DMS79 treated with DMSO at 0.1 percent for 48 hours (cell line): ENCODE results near the gene RSL1D1.
A peak's percentile ranks its signal among the peaks of the same experiment; 100 is the strongest.

ENCODE experiments used
- DNase-seq: peaks from one replicate; lab custom pipeline; 2025; lab: John Stamatoyannopoulos, UW

Gene RSL1D1

DNA sequence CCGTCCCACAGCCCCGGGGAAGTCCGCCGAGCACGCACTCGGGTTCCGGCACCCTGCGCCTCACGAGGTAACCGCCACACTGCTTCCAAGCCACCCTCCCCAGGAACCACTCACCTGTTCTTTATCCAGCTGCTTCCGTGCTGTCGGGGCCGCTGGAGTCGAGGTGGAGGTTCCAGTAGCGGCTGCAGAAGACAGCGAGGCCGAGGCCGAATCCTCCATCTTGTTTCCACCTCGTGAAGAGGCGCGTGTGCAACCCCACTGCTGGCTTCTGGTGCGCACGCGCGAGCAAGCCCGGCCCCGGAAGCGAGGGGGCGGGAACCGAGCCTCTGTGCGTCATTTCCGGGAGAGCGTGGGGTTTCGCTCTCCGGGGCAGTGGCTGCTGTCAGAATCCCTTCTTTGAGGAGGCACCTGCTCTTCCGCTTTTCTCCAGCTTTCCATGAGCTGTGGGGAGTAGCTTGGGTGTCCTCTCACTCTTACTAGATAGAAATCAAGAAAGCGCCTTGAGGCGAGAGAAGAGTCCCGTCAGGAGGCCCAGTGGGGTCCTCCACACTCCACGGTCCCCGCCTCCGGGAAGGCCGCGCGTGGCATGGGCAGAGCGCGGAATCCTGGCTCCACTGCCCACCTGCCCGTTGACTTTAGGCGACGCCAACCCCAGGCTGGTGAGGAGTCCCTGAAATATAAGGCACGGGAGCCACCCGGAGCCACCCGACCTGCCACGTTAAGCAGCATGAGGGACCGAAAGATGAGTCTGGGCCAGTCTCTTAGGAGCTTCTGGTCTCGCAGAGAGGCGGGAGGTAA is at the start of gene RSL1D1:
Gene RSL1D1, minus strand, starts transcription at position 249 of the 798 bp plus-strand sequence. Its CDS starts 30 bp downstream, at position 219.
- peak; percentile 69 for DNase-seq

DNA sequence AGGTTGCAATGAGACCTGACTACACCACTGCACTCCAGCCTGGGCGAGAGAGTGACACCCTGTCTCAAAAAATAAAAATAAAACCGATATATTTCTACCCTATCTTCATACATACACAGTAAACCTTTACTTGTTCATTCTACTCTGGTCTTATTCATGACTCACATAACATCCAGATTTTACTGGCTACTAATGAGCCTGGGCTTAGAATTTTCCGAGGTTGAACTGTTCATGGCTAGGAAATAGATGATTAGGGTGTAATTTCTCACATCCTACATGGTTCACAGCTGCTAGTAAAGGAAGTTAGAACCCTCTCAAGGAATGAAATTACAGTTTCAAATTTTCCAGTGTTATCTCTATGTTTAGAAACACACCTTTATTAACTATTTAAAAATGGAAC is 49.7 kb upstream of the RSL1D1 start:
- DNase-seq: no peak

DNA sequence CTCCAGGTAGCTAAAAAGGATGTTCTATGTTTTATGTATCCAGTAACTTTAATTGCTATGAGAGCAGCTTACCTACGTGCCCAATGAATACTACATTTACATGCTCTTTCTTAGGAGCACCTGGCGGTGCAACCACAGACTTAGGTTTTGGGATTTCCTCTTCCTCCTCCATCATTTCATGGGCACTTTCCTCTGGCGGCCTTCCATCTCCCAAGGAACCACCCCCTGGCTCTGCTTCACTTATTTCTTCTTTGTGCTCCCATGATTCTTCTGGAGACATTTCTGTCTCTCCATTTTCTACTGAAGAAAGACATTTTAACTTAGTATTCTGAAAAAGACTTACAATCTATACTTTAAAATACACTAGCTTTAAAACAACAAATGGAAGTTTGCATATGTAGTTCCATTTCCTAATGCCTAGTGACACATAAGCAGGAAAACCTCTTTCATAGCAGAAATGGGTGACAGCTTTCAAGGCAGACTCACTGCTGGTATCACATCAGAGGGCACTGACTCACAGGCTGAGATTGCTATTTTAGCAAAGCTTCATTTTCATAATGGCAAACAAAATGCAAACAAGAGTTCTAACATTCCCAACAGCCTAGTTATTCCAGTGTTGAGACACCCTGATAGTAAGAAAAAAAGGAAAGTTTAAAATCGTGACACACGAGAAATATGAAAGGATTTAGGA is 45.3 kb upstream of the RSL1D1 start:
- DNase-seq: peak; percentile 52

DNA sequence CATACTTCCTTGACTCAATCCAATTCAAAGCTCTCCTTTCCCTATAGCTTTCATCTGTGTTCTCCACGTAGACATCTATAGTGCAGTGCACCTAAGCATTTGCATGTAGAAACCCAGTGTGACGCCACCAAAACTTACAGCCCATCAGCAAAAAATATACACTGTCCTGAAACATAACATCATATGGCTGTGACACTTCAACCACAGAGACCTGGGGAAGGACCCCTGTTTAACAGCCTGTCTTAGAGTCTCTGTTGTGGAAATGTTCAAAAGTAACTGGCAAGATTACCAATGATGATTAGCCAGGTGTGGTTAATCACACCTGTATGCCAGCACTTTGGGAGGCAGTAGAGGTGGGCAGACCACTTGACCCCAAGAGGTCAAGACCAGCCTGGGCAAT is 42.2 kb upstream of the RSL1D1 start:
- DNase-seq: no peak

DNA sequence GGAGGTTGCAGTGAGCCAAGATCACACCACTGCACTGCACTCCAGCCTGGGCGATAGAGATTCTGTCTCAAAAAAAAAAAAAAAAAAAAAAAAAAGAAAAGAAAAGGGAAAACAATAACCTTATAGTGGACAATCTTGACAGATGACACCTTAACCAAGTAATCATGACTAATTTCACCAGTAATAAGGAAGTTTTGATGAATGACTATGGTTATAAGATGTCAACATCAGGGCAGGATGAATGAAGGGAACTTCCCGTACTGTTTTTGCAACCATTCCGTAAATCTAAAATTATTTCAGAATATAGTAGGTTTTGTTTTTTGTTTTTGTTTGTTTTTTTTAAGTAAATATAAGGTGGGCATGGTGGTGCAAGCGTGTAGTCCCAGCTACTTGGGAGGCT is 41.4 kb upstream of the RSL1D1 start:
- DNase-seq: no peak

DNA sequence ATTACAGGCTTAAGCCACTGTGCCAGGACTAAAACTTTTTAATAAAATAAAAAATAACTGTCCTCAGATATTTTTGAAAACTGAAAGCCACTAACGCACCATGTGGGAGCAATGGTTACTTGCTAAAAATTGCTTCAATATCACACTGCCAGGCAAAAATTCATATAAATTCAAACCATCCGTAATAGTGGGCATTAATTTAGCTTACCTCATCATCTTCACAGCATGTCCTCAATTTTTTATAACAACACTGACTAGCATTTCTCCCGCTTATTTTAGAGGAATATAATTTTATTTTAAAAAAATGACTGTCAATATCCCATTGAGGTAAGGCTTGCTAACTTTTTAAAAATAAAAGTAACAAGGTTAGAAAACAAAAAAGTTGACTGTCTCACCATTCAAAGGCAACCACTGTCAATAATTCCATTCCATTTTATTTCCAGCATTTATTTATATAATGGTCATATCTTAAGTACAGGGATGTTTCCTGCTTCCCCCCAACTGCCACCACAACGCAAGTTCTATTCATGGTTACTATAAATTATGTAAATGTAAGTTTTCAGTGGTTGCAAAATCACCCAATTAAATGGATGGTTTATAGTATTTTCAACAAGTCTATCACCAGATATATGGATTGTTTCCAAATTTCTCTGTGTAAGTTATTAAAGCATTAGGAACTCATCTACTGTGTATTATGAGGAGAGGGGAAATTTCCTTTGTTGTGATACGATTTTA is 39.1 kb upstream of the RSL1D1 start:
- no peak for DNase-seq

DNA sequence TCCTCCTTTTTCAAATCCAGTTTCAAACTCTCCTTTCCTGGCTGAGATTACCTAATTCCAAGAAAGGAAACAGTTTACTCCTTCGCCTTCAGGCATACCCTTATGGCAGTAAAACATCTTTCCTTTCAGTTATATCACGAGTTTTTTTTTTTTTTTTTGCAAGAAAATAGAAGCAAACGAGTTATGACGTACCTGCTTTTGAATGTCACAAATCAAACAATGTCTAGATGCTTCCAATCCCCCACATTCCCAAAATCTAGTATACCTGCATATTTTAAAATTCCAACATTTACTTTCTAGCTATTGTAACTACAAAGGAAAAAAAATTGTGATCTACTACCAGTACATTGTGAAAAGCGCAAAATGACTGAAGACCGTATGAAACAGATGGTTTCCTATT is 35.5 kb upstream of the RSL1D1 start:
- DNase-seq: no peak

DNA sequence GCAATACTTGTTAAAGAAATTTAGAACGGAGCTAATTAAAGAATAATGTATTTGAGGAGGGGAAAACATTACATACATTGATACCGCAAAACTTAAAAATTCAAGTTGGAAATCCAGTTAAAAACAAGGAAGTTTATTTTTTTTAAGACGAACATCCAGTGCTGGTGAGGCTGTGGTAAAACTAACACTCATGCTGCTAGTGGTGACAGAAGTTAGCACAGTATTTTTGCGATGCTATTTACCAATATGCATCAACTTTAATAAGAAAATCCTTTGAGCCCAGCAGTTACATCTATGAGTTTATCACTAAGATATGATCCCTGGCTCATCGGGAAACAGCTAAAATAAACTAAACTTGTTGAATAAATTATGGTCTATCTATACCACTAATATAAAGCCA is 32.7 kb upstream of the RSL1D1 start:
- DNase-seq: no peak

DNA sequence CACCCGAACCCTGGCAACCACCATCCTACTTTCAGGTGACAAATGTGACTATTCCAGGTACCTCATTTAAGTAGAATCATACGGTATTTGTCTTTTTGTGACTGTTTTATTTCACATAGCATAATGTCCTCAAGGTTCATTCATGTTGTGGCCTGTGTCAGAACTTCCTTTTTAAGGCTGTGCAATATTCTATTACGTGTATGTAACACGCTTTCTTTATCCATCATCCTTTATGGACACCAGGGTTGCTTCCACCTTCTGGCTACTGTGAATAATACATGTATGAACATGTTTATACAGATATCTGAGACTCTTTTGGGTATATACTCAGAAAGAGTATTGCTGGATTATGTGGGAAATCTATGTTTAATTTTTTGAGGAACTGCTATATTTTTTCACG is 28.7 kb upstream of the RSL1D1 start:
- no peak for DNase-seq

DNA sequence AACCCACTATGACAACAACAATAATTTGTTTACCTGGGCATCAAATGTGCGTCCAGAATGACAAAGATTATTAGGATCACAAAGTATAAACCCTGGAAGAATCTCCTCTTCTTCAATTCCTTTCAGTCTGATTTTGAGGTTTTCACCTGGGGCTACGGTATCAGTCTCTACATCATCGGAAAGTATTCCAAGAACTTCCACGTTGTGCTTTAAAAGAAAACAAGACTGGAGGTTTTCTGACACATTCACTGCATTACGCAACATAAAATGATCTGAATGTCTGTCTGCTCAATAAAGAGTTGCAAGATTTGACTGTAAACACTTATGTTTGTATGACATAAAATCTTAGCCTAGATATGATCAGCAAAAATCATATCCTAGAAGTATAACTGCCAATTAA is 26.0 kb upstream of the RSL1D1 start:
- no peak for DNase-seq

DNA sequence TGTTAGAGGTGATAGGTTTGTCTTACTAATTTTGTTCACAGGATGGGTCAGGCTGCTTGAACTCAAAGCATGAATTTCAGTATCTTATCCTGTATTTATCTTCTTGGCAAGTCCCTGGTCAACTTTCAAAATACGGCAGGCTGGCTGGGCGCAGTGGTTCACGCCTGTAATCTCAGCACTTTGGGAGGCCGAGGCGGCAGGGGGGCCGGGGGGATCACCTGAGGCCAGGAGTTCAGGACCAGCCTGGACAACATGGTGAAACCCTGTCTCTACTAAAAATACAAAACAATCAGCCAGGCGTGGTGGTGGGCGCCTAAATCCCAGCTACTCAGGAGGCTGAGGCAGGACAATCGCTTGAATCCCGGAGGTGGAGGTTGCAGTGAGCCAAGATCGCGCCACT is 25.0 kb upstream of the RSL1D1 start:
- DNase-seq: no peak

DNA sequence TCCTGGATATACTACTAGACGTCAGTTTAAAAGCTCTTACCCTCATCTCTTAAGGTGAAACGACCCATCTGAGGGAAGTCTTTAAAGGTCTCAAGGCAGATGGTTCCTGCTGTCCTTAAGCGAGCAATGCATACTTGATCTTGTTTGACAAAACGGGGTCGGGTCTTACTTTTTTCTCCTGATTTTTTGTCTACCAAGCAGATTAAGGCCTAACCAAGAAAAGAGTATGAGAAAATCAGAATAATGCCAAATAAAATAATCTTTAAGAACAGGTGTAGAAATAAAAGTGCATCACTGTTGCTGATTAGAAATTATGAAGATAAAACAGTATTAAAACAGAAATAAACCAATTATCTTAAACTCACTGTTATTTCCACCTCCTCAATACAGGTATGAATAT is 24.4 kb upstream of the RSL1D1 start:
- DNase-seq: no peak

DNA sequence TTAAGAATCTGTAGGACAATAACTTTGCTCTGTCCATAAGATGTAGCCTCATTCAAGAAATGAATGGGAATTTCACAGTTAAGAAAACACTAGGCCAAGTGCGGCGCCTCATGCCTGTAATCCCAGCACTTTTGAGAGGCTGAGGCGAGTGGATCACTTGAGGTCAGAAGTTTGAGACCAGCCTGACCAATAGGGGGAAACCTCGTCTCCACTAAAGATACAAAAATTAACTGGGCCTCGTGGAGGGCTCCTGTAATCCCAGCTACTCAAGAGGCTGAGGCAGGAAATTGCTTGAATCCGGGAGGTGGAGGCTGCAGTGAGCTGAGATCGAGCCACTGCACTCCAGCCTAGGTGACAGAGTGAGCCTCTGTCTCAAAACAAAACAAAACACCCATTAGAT is 19.9 kb upstream of the RSL1D1 start:
- DNase-seq: no peak

DNA sequence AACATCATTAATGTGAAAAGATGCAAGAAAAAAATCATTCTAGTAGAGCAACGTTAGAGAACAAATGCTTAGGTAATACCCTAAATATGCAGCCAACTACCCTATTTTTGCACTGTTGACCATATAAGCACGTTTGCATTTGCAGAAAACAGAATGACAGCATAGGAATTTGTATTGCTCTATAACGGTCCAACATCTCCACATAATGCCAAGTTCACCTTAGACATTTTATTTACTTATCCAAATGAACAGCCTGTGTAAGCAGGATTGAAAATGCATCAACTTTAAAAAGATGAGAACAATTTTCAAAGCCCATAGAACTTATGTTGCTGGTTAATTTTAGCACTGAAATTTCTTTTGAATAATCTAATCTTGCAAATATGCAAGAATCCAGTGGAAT is 19.1 kb upstream of the RSL1D1 start:
- DNase-seq: no peak

DNA sequence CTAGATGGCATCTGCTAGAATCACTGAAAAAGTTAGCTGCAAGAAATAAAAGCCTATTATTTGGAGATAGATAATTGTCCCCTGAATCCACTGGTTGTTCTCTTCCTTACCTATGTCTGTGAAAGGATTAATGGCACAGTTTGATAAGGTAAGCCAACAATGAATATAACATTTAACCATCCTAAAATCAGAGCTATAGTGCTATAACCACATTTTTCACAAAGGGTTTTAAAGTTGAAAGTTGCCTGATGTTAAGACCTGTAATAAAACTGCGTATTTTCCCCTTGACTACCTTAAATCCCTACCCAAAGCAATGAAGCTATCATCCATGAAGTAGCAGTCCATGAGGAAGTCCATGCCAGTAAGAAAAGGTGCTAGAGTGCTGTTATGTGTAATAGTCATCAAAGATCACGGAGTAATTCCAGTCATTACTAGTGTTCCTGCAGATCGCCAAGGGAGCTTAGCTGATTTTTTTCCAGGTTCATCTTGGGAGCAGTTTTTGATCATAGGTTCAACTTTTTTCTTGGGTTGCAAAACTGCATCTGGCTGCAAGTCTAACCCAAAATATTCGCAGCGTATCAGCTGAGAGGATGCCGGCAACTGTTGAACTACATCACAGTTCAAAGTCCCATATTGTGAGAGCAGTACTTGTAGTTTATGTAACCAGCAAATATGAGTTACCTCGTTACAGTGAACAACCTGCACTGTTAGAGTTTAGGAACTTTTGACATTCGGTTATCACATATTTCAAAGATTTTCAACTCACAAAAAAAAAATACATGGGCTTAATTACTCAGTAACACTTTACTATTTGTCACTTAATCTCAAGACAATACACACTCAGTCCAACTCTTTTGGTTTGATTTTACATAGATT is 18.2 kb upstream of the RSL1D1 start:
- no peak for DNase-seq

DNA sequence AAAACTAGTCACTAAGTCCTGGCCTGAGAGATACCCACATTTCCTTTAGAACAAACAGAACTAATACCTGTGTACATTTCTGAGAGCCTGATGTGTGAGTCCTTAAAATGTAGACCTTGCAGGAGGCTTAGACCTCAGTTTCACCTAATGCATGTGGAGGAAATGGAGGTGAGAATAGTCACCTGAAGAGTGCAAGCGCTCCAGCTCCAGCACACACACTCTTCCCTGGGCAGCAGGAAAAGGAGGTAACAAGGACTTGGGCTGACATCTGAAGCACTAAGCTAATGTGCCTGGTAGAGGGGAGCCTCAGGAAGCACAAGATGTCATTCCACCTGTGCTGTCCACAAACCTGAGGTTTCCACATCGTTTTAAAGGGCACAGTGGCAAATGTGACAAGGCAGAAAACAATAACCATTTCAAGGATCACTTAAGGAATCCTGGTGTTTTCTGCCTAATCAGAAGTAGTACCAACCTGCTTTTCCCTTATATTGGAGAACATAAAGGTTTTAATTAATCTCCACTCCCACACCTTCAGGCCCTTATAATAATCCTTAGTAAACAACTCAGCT is 17.2 kb upstream of the RSL1D1 start:
- no peak for DNase-seq

DNA sequence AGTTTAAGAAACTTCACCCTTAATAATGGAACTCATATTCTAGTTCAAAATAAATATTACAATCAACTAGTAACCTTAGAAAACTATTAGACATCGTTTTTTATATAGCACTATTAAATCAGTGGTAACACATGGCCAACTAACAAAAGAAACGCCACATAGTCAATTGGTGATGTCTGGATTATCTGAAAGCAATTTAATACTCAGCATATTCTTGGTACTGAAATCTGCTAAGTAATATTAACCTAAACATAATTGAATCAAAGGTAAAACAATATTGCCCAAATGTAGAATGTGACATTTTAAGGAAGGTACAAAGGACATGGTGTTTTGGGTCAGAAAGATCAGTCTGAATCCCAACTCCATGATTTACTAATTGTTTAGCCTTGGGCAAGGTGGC is 11.1 kb upstream of the RSL1D1 start:
- no peak for DNase-seq

DNA sequence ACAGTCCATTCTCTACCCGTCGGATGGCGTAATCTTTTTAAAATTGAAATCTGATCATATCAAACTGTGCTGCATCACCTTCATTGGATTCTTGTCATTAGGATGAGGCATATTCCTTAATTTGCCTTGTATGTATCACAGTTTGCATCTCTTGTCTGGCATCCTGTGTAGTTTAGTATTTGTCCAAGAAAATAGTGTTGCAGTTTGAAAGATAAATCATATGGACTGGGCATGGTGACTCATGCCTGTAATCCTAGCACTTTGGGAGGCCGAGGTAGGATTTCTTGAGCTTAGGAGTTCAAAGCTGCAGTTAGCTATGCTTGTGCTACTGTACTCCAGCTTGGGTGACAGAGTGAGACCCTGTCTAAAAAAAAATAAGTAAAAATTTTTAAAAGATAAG is 5.8 kb upstream of the RSL1D1 start:
- DNase-seq: no peak

DNA sequence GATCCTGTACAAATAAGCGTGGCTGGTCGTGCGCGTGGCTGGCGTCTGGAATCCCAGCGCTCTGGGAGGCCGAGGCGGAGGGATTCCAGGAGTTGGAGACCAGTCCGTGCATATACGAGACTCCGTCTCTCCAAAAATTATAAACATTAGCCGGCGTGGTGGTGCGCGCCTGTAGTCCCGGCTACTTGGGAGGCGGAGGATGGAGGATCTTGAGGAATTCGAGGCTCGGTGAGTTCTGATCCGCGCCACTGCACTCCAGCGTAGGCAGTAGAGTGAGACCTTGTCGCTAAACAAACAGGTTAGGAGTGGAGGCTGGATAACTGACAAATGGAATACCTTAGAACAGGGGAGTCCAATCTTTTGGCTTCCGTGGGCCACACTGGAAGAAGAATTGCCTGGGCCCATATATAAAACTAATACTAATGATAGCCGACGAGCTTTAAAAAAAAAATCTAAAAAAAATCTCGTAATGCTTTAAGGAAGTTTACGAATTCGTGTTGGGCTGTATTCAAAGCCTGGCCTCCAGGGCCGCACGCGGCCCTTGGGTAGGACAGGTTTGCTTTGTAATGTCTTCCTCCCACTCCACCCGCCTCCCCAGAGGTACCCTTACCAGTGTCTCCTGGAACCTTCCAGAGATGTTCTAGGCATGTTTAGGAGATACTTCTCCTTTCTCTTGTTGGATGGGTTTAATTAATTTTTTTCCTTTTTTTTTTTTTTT is 909 bp upstream of the RSL1D1 start:
- peak; percentile 44 for DNase-seq

DNA sequence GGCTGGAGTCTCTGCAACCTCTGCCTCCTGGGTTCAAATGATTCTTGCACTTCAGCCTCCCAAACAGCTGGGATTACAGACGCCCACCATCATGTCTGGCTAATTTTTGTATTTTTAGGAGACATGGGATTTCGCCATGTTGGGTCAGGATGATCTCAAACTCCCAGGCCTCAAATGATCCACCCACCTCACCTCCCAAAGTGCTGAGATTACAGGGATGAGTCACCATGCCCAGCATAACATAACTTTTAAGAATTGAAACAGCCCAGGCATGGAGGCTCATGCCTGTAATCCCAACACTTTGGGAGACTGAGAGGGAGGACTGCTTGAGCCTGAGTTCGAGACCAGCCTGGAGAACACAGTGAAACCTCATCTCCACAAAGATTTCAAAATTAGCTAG is 2.5 kb downstream of the RSL1D1 start:
- DNase-seq: no peak

DNA sequence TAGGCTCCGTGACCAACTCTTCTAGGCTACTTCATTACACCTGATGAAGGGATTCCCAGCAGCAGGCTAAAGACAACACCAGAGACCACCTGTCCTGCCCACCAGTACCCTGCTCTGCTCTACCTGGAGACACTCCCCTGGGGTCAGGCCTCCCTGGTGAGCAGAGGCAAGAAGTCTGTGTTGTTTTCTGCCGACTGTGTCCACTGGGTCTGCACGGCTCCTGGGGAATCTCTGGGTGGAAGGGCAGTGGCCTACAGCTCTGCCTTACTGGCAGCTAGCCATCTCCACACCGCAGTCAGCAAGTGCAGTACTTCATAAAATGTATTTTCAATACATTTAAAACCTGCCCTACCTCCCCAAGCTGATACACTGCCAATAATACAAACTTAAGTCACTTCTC is 6.8 kb downstream of the RSL1D1 start:
- DNase-seq: no peak
